ENCODE results near the gene LMOD2.

Gene LMOD2

DNA sequence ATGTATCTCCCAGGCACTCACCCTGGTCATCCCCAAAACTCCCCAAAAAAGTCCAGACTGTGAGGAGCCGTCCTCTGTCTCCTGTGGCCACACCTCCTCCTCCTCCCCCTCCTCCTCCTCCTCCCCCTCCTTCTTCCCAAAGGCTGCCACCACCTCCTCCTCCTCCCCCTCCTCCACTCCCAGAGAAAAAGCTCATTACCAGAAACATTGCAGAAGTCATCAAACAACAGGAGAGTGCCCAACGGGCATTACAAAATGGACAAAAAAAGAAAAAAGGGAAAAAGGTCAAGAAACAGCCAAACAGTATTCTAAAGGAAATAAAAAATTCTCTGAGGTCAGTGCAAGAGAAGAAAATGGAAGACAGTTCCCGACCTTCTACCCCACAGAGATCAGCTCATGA, 7.1 kb downstream of the LMOD2 start:
- TF ChIP-seq, protein P1, sequence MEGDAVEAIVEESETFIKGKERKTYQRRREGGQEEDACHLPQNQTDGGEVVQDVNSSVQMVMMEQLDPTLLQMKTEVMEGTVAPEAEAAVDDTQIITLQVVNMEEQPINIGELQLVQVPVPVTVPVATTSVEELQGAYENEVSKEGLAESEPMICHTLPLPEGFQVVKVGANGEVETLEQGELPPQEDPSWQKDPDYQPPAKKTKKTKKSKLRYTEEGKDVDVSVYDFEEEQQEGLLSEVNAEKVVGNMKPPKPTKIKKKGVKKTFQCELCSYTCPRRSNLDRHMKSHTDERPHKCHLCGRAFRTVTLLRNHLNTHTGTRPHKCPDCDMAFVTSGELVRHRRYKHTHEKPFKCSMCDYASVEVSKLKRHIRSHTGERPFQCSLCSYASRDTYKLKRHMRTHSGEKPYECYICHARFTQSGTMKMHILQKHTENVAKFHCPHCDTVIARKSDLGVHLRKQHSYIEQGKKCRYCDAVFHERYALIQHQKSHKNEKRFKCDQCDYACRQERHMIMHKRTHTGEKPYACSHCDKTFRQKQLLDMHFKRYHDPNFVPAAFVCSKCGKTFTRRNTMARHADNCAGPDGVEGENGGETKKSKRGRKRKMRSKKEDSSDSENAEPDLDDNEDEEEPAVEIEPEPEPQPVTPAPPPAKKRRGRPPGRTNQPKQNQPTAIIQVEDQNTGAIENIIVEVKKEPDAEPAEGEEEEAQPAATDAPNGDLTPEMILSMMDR (IDR thresholded peaks at IDR 0.05; ENCODE audit: borderline replicate concordance, control extremely low read depth, extremely low read depth, insufficient read depth, missing control alignments): no peak
- in situ Hi-C loops (cut with MboI; ENCODE audit: low sequenced_read_pairs, unreplicated experiment): no loop called here
- DNase-seq (ENCODE audit: low spot score): no peak

DNA sequence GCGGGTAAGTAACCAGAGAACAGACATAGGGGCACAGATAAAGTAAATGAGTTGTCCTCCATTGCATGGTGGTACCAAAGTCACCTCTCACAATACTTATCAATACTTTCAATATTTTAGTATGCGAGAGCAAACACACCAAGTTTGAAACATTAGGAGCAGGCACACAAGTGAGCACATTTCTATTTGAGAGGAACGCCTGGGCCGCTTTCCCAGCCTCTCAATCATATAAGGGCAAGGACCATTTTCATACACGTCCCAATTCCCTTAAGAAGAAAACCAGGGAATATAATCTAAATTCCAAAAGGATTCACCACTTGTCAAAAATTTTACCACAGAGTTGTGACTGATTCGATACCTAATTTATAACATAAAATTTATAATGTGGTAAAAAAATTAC, 7.5 kb downstream of the LMOD2 start:
- in situ Hi-C loops (cut with MboI; ENCODE audit: low sequenced_read_pairs, unreplicated experiment): no loop called here
- TF ChIP-seq, protein P1 (IDR thresholded peaks at IDR 0.05; ENCODE audit: borderline replicate concordance, control extremely low read depth, extremely low read depth, insufficient read depth, missing control alignments): no peak
- DNase-seq (ENCODE audit: low spot score): no peak

- TF ChIP-seq, protein P1 (IDR thresholded peaks at IDR 0.05; ENCODE audit: borderline replicate concordance, control extremely low read depth, extremely low read depth, insufficient read depth, missing control alignments): no peak
- in situ Hi-C loops (cut with MboI; ENCODE audit: low sequenced_read_pairs, unreplicated experiment): no loop called here
Measured at GRCh38 chr7:123665157-123665556, 9.5 kb downstream of the LMOD2 start.

GRCh38 chr7:123665896-123666295, 10.2 kb downstream of the LMOD2 start:
- TF ChIP-seq, protein P1 (IDR thresholded peaks at IDR 0.05; ENCODE audit: borderline replicate concordance, control extremely low read depth, extremely low read depth, insufficient read depth, missing control alignments): no peak
- in situ Hi-C loops (cut with MboI; ENCODE audit: low sequenced_read_pairs, unreplicated experiment): no loop called here
- DNase-seq (ENCODE audit: low spot score): no peak

More at GRCh38 chr7:123665157-123665556, 9.5 kb downstream of the LMOD2 start:
- no peak for DNase-seq (ENCODE audit: low spot score)

- TF ChIP-seq, protein P1 (IDR thresholded peaks at IDR 0.05; ENCODE audit: borderline replicate concordance, control extremely low read depth, extremely low read depth, insufficient read depth, missing control alignments): no peak
- in situ Hi-C loops (cut with MboI; ENCODE audit: low sequenced_read_pairs, unreplicated experiment): no loop called here
- DNase-seq (ENCODE audit: low spot score): no peak
Measured at GRCh38 chr7:123666492-123666891, 10.8 kb downstream of the LMOD2 start.

GRCh38 chr7:123669485-123669884, 13.8 kb downstream of the LMOD2 start:
- DNase-seq (ENCODE audit: low spot score): no peak
- in situ Hi-C loops (cut with MboI; ENCODE audit: low sequenced_read_pairs, unreplicated experiment): no loop called here

More at GRCh38 chr7:123669485-123669884, 13.8 kb downstream of the LMOD2 start:
- TF ChIP-seq, protein P1 (IDR thresholded peaks at IDR 0.05; ENCODE audit: borderline replicate concordance, control extremely low read depth, extremely low read depth, insufficient read depth, missing control alignments): no peak
